HG03280 (cell line): ENCODE data around the gene TRIM25.

ENCODE experiments used
- ATAC-seq: cut with Tn5 transposase; IDR thresholded peaks from one replicate; pipeline ENCODE4 v1.9.1; 2021; ENCODE audit warnings: mild to moderate bottlenecking, moderate library complexity; ENCODE audit not compliant: unreplicated experiment

TRIM25 gene

GRCh38 chr17:56870081-56870651, 43.7 kb downstream of the TRIM25 start:
- ATAC-seq: no peak

DNA sequence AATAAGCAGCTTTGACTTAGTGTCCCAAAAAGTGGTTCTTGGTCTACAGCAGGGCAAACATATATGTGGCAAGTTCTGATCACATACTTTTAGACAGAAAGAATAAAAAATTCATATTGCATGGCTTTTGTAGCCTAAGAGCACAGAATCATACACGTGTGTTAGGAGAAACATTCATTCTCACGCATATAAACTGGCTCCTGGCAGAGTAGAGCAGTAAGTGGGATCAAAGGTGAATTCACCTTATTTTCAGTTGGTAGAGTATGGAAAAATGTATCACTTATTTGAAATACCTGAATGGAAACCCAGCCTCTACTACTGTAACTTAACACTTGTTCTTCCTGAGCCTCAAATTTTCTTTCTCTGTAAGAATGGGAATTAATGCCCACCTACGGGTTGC, 45.1 kb downstream of the TRIM25 start:
- ATAC-seq: no peak

GRCh38 chr17:56867948-56868376, 45.9 kb downstream of the TRIM25 start:
- ATAC-seq: no peak

GRCh38 chr17:56866496-56866895, 47.4 kb downstream of the TRIM25 start:
- no peak for ATAC-seq

- ATAC-seq: no peak
Observed at GRCh38 chr17:56866076-56866475, 47.8 kb downstream of the TRIM25 start.

GRCh38 chr17:56863974-56864373, 49.9 kb downstream of the TRIM25 start:
- ATAC-seq: no peak

DNA sequence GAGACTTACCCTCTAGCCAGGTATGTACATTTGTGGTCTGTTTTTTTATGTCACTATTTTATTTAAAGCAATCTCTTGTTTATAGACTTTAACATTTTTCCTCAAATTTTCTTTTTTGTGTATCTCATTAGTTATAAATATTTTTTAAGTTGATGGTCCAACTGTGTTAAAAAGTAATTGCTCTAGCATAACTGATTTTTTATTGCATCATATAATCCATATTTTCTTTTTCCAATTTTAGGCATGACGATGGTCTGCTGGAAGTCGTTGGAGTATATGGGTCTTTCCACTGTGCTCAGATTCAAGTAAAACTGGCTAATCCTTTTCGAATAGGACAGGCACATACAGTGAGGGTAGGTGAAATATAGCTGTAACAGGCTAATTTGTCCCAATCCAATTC, 52.0 kb downstream of the TRIM25 start:
- no peak for ATAC-seq

GRCh38 chr17:56851008-56851407, 62.8 kb downstream of the TRIM25 start:
- ATAC-seq: no peak

DNA sequence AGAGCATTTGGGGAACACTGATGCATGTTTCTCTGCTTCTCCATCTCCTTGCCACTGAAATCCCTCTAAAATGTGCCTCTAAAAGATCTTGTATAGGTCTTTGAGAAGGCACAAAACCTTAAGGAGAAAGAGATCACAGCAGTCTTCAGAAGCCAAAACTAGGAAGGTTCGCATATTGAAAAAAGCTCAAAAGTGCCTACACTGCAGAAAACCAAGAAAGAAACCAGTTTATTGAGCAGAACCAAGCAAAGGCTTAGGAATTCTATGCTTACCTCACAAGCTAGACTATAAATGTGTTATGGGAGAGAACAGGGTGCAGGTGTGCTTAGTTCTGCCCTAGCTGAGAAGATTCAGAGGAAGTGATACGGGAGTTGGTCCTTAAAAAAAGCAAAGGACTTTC, 63.3 kb downstream of the TRIM25 start:
- no peak for ATAC-seq

- ATAC-seq: no peak
Observed at GRCh38 chr17:56849131-56849530, 64.7 kb downstream of the TRIM25 start.

- no peak for ATAC-seq
Observed at GRCh38 chr17:56847106-56847505, 66.7 kb downstream of the TRIM25 start.

- no peak for ATAC-seq
Observed at GRCh38 chr17:56845934-56846333, 67.9 kb downstream of the TRIM25 start.

DNA sequence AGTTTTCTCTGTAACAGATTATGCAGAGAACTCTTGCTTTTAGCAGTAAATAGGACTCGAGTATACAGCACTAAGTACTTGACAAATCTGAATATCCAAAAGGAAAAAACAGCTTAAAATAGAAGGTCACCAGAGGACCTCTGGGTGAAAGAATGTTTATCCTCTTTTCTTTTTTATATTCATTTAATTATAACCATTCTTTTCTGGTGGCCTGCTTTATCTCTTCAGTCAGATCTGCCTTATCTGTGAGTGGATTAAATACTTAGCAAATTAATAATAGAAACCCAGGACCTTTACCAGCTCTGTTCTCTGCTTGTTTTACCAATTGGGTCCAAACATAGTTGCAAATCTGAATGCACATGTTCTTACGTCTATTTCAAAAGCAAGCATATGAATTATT, 71.3 kb downstream of the TRIM25 start:
- ATAC-seq: no peak

- no peak for ATAC-seq
Observed at GRCh38 chr17:56838687-56839086, 75.2 kb downstream of the TRIM25 start.
